Erythroblast (primary cell): ENCODE measurements around the gene SLC39A8.

Experiments
- GATA1 ChIP-seq: IDR thresholded peaks from 2 replicates; pipeline ENCODE4 v1.6.1; 2011; ENCODE audit warnings: low read depth, mild to moderate bottlenecking, control low read depth, low read length, moderate library complexity
- POLR2A ChIP-seq: IDR thresholded peaks from 2 replicates; pipeline ENCODE4 v1.6.1; 2011; ENCODE audit warnings: mild to moderate bottlenecking, low read length

- no peak for TF ChIP-seq POLR2A
- no peak for TF ChIP-seq GATA1
Observed at GRCh38 chr4:102298716-102299115, 46.6 kb downstream of the SLC39A8 start.
